HFF-Myc (cell line): ENCODE measurements around the gene SRSF11.

ENCODE experiments used
- DNase-seq: peaks from one replicate; pipeline ENCODE4 v3.0.0-alpha.2; 2011; ENCODE audit warnings: low read depth; ENCODE audit errors: extremely low read depth
- H3K4me3 ChIP-seq: replicated peaks from 2 replicates; pipeline ENCODE4 v1.5.1; 2011; ENCODE audit warnings: low read depth, mild to moderate bottlenecking, control low read depth, low read length
- TF ChIP-seq, protein P1 (sequence below): IDR thresholded peaks from 2 replicates; pipeline ENCODE4 v1.5.1; 2012; ENCODE audit warnings: mild to moderate bottlenecking, low read depth, low read length, control low read depth; ENCODE audit errors: missing control alignments

The SRSF11 gene

DNA sequence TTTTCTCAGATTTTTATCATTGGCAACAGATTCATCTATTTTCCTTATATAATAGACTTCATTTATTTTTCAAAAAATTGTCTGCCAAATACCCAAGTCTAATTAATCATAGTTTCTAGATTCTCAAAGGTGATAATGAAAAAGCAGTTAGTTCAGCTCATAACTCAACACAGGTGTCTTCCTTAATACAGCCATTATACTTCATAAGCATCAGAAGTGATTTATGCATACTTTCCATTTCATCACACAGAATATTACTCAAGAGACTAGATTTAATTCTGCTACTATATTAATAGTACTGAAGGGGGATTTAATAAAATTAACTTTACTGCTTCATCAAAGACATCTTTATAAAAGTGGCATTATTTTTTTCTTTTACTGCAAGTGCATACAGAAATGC is 18.8 kb downstream of the SRSF11 start:
- TF ChIP-seq, protein P1, sequence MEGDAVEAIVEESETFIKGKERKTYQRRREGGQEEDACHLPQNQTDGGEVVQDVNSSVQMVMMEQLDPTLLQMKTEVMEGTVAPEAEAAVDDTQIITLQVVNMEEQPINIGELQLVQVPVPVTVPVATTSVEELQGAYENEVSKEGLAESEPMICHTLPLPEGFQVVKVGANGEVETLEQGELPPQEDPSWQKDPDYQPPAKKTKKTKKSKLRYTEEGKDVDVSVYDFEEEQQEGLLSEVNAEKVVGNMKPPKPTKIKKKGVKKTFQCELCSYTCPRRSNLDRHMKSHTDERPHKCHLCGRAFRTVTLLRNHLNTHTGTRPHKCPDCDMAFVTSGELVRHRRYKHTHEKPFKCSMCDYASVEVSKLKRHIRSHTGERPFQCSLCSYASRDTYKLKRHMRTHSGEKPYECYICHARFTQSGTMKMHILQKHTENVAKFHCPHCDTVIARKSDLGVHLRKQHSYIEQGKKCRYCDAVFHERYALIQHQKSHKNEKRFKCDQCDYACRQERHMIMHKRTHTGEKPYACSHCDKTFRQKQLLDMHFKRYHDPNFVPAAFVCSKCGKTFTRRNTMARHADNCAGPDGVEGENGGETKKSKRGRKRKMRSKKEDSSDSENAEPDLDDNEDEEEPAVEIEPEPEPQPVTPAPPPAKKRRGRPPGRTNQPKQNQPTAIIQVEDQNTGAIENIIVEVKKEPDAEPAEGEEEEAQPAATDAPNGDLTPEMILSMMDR = no peak
- no peak overlapping the region for H3K4me3 ChIP-seq
- no peak for DNase-seq

DNA sequence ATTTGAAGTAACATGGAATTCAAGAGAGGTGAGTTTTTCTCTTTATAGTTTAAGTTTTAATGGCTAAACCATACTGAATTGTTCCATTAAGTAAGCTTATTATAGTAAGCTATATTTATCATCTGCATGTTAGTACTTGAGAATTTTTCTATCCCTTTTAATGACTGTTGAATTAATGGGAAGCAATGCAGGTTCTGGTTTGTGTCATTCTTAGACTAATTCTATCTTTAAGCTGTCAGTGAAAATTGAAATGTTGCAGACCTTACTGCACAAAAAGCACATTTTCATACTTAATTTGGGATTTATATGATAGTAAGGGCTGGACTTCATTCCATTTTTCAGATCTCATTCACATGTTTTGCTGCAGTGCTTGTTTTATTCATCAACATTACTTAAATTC is 25.9 kb downstream of the SRSF11 start:
- no peak for DNase-seq
- TF ChIP-seq, protein P1 = no peak
- H3K4me3 ChIP-seq = no peak overlapping the region

DNA sequence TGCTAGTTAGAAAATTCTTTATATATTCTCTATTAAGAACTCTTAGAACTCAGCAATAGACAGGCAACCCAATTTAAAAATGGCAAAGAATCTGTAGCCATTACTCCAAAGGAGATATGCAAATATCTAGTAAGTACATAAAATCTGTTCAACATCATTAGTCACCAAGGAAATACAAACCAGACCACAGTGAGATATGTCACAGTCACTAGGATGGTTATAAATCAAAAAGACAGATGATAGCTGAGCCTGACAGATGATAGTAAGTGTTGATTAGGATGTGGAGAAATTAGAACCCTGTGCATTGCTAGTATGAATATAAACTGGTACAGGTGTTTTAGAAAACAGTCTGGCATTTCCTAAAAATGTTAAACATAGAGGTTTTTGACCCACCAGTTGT is 26.6 kb downstream of the SRSF11 start:
- no peak overlapping the region for H3K4me3 ChIP-seq
- TF ChIP-seq, protein P1 = no peak
- no peak for DNase-seq

DNA sequence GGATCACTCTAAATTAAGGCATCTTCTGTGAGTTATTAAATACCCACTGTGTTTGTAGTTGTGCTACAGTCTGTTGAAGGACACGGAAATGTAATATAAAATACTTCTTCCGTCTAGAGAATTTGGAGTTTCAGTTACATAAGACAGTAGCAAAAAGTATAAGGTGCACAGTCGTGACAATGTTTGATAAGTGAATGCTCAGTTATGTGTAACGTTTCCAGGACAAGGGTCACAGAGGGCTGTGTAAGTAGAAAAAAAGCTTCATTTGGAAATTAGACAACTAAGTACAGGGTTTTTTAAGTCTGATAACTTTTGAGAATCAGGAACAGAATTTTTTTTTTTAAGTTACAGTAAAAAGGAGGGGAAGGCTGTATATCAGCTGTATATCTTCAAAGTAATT is 27.5 kb downstream of the SRSF11 start:
- TF ChIP-seq, protein P1 = no peak
- no peak for DNase-seq
- H3K4me3 ChIP-seq = no peak overlapping the region

DNA sequence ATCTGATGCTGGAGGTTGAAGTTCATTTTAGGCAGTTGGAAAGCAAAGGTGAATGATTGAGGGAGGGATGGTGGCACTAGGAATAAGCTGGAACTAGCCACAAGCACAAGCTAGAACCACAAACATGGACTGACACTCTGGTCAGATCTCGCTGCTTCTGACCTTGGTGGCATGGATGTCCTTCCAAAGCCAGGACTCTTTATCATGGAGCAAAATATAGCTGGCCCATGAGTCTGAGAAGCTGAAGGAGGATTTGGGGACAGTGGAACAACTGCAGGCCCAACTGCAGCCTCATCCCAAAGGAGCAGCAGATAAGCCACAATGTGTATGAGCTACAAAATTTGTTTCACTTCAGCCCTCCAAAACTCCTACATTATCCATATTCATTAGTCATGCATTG is 35.5 kb downstream of the SRSF11 start:
- TF ChIP-seq, protein P1 = no peak
- H3K4me3 ChIP-seq = no peak overlapping the region
- no peak for DNase-seq

DNA sequence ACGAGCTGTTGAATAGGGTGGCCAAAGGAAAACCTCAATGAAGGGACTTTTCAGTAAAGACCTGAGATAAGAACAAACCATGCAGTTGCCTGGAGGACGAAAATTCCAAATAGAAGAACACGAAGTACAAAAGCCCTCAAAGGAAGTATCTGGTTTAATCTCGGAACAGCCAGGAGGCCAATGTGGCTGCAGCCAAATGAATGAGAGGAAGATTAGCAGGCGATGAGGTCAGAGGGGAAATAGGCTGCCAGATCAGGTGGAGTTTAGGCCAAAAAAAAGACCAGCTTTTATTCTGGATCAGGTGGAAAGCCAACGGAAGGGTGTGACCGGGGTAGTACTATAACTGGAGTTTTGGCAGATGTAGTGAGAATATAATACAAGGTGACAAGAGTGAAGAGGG is 43.7 kb downstream of the SRSF11 start:
- no peak for DNase-seq
- no peak overlapping the region for H3K4me3 ChIP-seq
- TF ChIP-seq, protein P1 = no peak

DNA sequence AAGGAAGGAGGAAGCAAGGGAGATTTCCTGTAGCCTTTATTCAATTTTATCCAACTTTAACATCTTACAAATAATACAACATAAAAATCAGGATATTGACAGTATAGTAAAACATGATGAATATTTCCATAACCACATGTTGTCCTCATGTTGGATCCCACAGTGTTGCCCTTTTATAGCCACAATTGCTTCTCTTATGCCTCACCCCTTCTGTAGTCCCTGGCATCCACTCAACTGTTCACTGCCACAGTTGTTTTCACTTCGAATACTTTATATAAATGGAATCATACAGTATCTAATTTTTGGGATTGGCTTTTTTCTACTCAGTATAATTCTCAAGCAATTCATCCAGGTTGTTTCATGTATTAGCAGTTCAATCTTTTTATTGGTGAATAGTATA is 44.8 kb downstream of the SRSF11 start:
- no peak for DNase-seq
- TF ChIP-seq, protein P1 = no peak
- no peak overlapping the region for H3K4me3 ChIP-seq
